ENCODE measurements around the gene CLPTM1. TPM values are rescaled to one million over a fixed set of nuclear protein-coding genes. Genes with fewer than 3 reads are reported as not detected.

The CLPTM1 gene, protein sequence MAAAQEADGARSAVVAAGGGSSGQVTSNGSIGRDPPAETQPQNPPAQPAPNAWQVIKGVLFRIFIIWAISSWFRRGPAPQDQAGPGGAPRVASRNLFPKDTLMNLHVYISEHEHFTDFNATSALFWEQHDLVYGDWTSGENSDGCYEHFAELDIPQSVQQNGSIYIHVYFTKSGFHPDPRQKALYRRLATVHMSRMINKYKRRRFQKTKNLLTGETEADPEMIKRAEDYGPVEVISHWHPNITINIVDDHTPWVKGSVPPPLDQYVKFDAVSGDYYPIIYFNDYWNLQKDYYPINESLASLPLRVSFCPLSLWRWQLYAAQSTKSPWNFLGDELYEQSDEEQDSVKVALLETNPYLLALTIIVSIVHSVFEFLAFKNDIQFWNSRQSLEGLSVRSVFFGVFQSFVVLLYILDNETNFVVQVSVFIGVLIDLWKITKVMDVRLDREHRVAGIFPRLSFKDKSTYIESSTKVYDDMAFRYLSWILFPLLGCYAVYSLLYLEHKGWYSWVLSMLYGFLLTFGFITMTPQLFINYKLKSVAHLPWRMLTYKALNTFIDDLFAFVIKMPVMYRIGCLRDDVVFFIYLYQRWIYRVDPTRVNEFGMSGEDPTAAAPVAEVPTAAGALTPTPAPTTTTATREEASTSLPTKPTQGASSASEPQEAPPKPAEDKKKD
- 107 TPM for total RNA-seq
- 142 TPM for polyA plus RNA-seq (ENCODE audit: insufficient read depth, low read depth, low replicate concordance)
- long read RNA-seq, donor 1, transcript CLPTM1-201 (14 exons, 2,604 nt): major isoform, 25 of 65 reads
- long read RNA-seq, donor 1, partial matches to known transcripts: 39 of 65 reads
- long read RNA-seq, donor 1, other reads (novel, unspliced or antisense): 0 of 65 reads
- long read RNA-seq, donor 2, transcript CLPTM1-201 (14 exons, 2,604 nt): major isoform, 23 of 30 reads
- long read RNA-seq, donor 2, partial matches to known transcripts: 6 of 30 reads
- long read RNA-seq, donor 2, other reads (novel, unspliced or antisense): 0 of 30 reads
- long read RNA-seq, donor 3, transcript CLPTM1-201 (14 exons, 2,604 nt): major isoform, 36 of 56 reads
- long read RNA-seq, donor 3, partial matches to known transcripts: 19 of 56 reads
- long read RNA-seq, donor 3, other reads (novel, unspliced or antisense): 0 of 56 reads
- long read RNA-seq, donor 4, transcript CLPTM1-201 (14 exons, 2,604 nt): major isoform, 40 of 52 reads
- long read RNA-seq, donor 4, partial matches to known transcripts: 12 of 52 reads
- long read RNA-seq, donor 4, other reads (novel, unspliced or antisense): 0 of 52 reads
- long read RNA-seq, donor 5: 0 reads
- long read RNA-seq, donor 6, transcript CLPTM1-201 (14 exons, 2,604 nt): major isoform, 14 of 20 reads
- long read RNA-seq, donor 6, partial matches to known transcripts: 5 of 20 reads
- long read RNA-seq, donor 6, other reads (novel, unspliced or antisense): 0 of 20 reads
- long read RNA-seq, donor 7, transcript CLPTM1-201 (14 exons, 2,604 nt): major isoform, 62 of 84 reads
- long read RNA-seq, donor 7, partial matches to known transcripts: 8 of 84 reads
- long read RNA-seq, donor 7, other reads (novel, unspliced or antisense): 14 of 84 reads
- long read RNA-seq, donor 8, transcript CLPTM1-201 (14 exons, 2,604 nt): major isoform, 19 of 78 reads
- long read RNA-seq, donor 8, partial matches to known transcripts: 59 of 78 reads
- long read RNA-seq, donor 8, other reads (novel, unspliced or antisense): 0 of 78 reads
- long read RNA-seq, donor 9, transcript CLPTM1-201 (14 exons, 2,604 nt): major isoform, 14 of 30 reads
- long read RNA-seq, donor 9, partial matches to known transcripts: 15 of 30 reads
- long read RNA-seq, donor 9, other reads (novel, unspliced or antisense): 0 of 30 reads
- long read RNA-seq, donor 10, transcript CLPTM1-201 (14 exons, 2,604 nt): major isoform, 20 of 51 reads
- long read RNA-seq, donor 10, partial matches to known transcripts: 31 of 51 reads
- long read RNA-seq, donor 10, other reads (novel, unspliced or antisense): 0 of 51 reads

GRCh38 chr19:44954649-44955504, at the start of gene CLPTM1:
Gene CLPTM1, plus strand, starts transcription at chr19:44955380. Its CDS starts 16 bp downstream, at chr19:44955396.
- peak within 1 kb of the TSS; percentile 93 to 99 (median 96) for H3K9ac ChIP-seq (ENCODE audit: low read length in 3 of 3)
- H3K27ac ChIP-seq (ENCODE audit: low read depth in 2 of 2, low read length in 2 of 2): peak within 1 kb of the TSS; percentile 92 to 94
- no peak for TF ChIP-seq CTCF (IDR thresholded peaks at IDR 0.05; ENCODE audit: borderline replicate concordance, extremely low read depth, insufficient read depth)
- H3K36me3 ChIP-seq (ENCODE audit: control insufficient read depth in 2 of 3, insufficient read depth in 3 of 3, low read length in 3 of 3): peaks cover 0 to 2% (median 0%) of the 10 kb centered on the region in 3 donors
- DNase-seq: peak; percentile 97 to 99 (median 98)
- H3K27me3 ChIP-seq (ENCODE audit: control insufficient read depth, insufficient read depth, low read length): no peaks in the 10 kb centered on the region
- peak within 1 kb of the TSS; percentile 91 to 97 (median 97) for H3K4me3 ChIP-seq (ENCODE audit: low read length in 3 of 3)
- peaks cover 0 to 32% (median 22%) of the 10 kb centered on the region in 3 donors for H3K4me1 ChIP-seq (ENCODE audit: control insufficient read depth in 2 of 3, insufficient read depth in 2 of 3, low read depth in 1 of 3, low read length in 3 of 3)
- FAIRE-seq: no peak
- intact Hi-C loops (cut with DNase I): loop anchor here (5.0 kb wide), 1 partner anchor 48 kb away; the partner anchor contains the start of gene APOE
- no peaks in the 10 kb centered on the region for H3K9me3 ChIP-seq (ENCODE audit: control insufficient read depth in 2 of 3, insufficient read depth in 1 of 3, low read length in 3 of 3)

- H3K4me3 ChIP-seq (ENCODE audit: low read length in 3 of 3): peak within 1 kb of the TSS in 2 of 3 donors; percentile 78 to 86
- intact Hi-C loops (cut with DNase I): loop anchor here (5.0 kb wide), 1 partner anchor 47 kb away; no protein-coding TSS in a partner anchor
- DNase-seq: peak in 4 of 5 donors; percentile 61 to 76 (median 66)
- peaks cover 0 to 4% (median 0%) of the 10 kb centered on the region in 3 donors for H3K4me1 ChIP-seq (ENCODE audit: control insufficient read depth in 2 of 3, insufficient read depth in 2 of 3, low read depth in 1 of 3, low read length in 3 of 3)
- no peak for TF ChIP-seq CTCF (IDR thresholded peaks at IDR 0.05; ENCODE audit: borderline replicate concordance, extremely low read depth, insufficient read depth)
- H3K27me3 ChIP-seq (ENCODE audit: control insufficient read depth, insufficient read depth, low read length): no peaks in the 10 kb centered on the region
- H3K9me3 ChIP-seq (ENCODE audit: control insufficient read depth in 2 of 3, insufficient read depth in 1 of 3, low read length in 3 of 3): no peaks in the 10 kb centered on the region
- FAIRE-seq: no peak
- peak within 1 kb of the TSS in 2 of 3 donors; percentile 10 to 82 for H3K9ac ChIP-seq (ENCODE audit: low read length in 3 of 3)
- peaks cover 0 to 10% (median 0%) of the 10 kb centered on the region in 3 donors for H3K36me3 ChIP-seq (ENCODE audit: control insufficient read depth in 2 of 3, insufficient read depth in 3 of 3, low read length in 3 of 3)
- peak within 1 kb of the TSS; percentile 17 to 67 for H3K27ac ChIP-seq (ENCODE audit: low read depth in 2 of 2, low read length in 2 of 2)
These were observed 49.6 kb upstream of the CLPTM1 start, which contains the start of gene APOE for GRCh38 chr19:44905437-44906160. Gene APOE, plus strand, starts transcription at chr19:44905796. Its CDS starts 829 bp downstream, at chr19:44906625.

All from kidney (tissue), 22 donors.